HepG2 (cell line): ENCODE data around the gene CES3. TPM values are rescaled to one million over a fixed set of nuclear protein-coding genes. Genes with fewer than 3 reads are reported as not detected.

Experiments
- ATAD3A ChIP-seq: sonication (generic); formaldehyde crosslinking; IDR thresholded peaks from 2 replicates; pipeline ENCODE4 v1.4.0; 2020; ENCODE audit warnings: missing genetic modification reagents
- CHD4 ChIP-seq: fragments of 200-600 bp; sonication (generic); IDR thresholded peaks from 2 replicates; pipeline ENCODE4 v1.7.0; 2017; ENCODE audit warnings: mild to moderate bottlenecking, low read length, borderline replicate concordance
- DMAP1 ChIP-seq: IDR thresholded peaks from 2 replicates; pipeline ENCODE4 v1.6.1; 2016
- KLF6 ChIP-seq: IDR thresholded peaks from 2 replicates; pipeline ENCODE4 v1.8.0; 2016; ENCODE audit warnings: missing biosample characterization, missing genetic modification reagents
- MTA3 ChIP-seq: sonication (generic); formaldehyde crosslinking; IDR thresholded peaks from 2 replicates; pipeline ENCODE4 v1.4.0; 2020; ENCODE audit warnings: missing genetic modification reagents
- NCOR1 ChIP-seq: fragments of 200-600 bp; sonication (generic); IDR thresholded peaks from 2 replicates; pipeline ENCODE4 v1.7.0; 2017; ENCODE audit warnings: antibody characterized with exemption, low read length, borderline replicate concordance
- PITX1 ChIP-seq: sonication (generic); formaldehyde crosslinking; IDR thresholded peaks from 2 replicates; pipeline ENCODE4 v1.5.1; 2020; ENCODE audit warnings: mild to moderate bottlenecking, missing genetic modification reagents
- PLRG1 ChIP-seq: fragments of 450-650 bp; conservative IDR thresholded peaks from 2 replicates; pipeline ENCODE4 v1.6.1; 2016
- POLR2AphosphoS2 ChIP-seq: IDR thresholded peaks from 2 replicates; pipeline ENCODE4 v1.6.1; 2011; ENCODE audit warnings: low read depth, low read length, improper control_type of control experiment
- SMAD1 ChIP-seq: sonication (generic); formaldehyde crosslinking; IDR thresholded peaks from 2 replicates; pipeline ENCODE4 v1.4.0; 2020; ENCODE audit warnings: missing genetic modification reagents, low read depth, mild to moderate bottlenecking, borderline replicate concordance
- SMAD9 ChIP-seq: sonication (generic); formaldehyde crosslinking; IDR thresholded peaks from 2 replicates; pipeline ENCODE4 v1.5.1; 2020; ENCODE audit warnings: mild to moderate bottlenecking, missing genetic modification reagents
- SMYD3 ChIP-seq: sonication (generic); formaldehyde crosslinking; IDR thresholded peaks from 2 replicates; pipeline ENCODE4 v1.8.1; 2023; ENCODE audit warnings: mild to moderate bottlenecking, missing genetic modification reagents
- ZFP90 ChIP-seq: sonication (generic); formaldehyde crosslinking; IDR thresholded peaks from 2 replicates; pipeline ENCODE4 v1.8.0; 2022; ENCODE audit warnings: missing genetic modification reagents, mild to moderate bottlenecking, inconsistent platforms, borderline replicate concordance
- ZNF382 ChIP-seq: sonication (generic); formaldehyde crosslinking; IDR thresholded peaks from 2 replicates; pipeline ENCODE4 v1.5.0; 2020; ENCODE audit warnings: missing genetic modification reagents, mild to moderate bottlenecking, borderline replicate concordance
- ZNF468 ChIP-seq: sonication (generic); formaldehyde crosslinking; IDR thresholded peaks from 2 replicates; pipeline ENCODE4 v1.8.0; 2022; ENCODE audit warnings: mild to moderate bottlenecking, moderate library complexity, missing genetic modification reagents
- ZNF549 ChIP-seq: sonication (generic); formaldehyde crosslinking; IDR thresholded peaks from 2 replicates; pipeline ENCODE4 v1.5.0; 2020; ENCODE audit warnings: missing genetic modification reagents
- ZNF75D ChIP-seq: sonication (generic); formaldehyde crosslinking; IDR thresholded peaks from 2 replicates; pipeline ENCODE4 v1.8.1; 2023; ENCODE audit warnings: missing genetic modification reagents, mild to moderate bottlenecking, borderline replicate concordance
- polyA plus RNA-seq, 8 experiments: library from polyadenylated mRNA; depleted of rRNA in 3 of 8; stranded (reverse) in 7 of 8; unstranded in 1 of 8; fragments of >200 nt; fragmentation: Illumina TruSeq in 4 of 8; extraction: Trizol in 4 of 8; gene quantifications; 2 replicates each; pipeline versions ENCODE4 v1.2.1 to v1.2.3, GENCODE V29; 2011 to 2016; ENCODE audit warnings: low read depth in 4 of 8, missing spikeins in 1 of 8, mixed read lengths in 1 of 8; ENCODE audit not compliant: insufficient read depth in 1 of 8
- total RNA-seq, 5 experiments: library from RNA; depleted of rRNA; stranded (reverse); fragments of >200 nt; fragmentation: Illumina TruSeq; extraction: Trizol; gene quantifications; 2 replicates each; pipeline ENCODE4 v1.2.3, GENCODE V29; 2016; ENCODE audit warnings: low read depth in 1 of 5
- TF ChIP-seq, protein P1 (sequence below): sonication (generic); formaldehyde crosslinking; IDR thresholded peaks from 2 replicates; pipeline ENCODE4 v1.5.0; 2020; ENCODE audit warnings: missing genetic modification reagents
- TF ChIP-seq, protein P2 (sequence below): sonication (generic); formaldehyde crosslinking; IDR thresholded peaks from 2 replicates; pipeline ENCODE4 v1.4.0; 2020; ENCODE audit warnings: mild to moderate bottlenecking, missing genetic modification reagents
- TF ChIP-seq, protein P3 (sequence below): sonication (generic); formaldehyde crosslinking; IDR thresholded peaks from 2 replicates; pipeline ENCODE4 v1.5.1; 2020; ENCODE audit warnings: missing genetic modification reagents, mild to moderate bottlenecking, borderline replicate concordance
- TF ChIP-seq, protein P4 (sequence below), 2 experiments: fragments of 450-650 bp in 1 of 2; sonication (generic) in 1 of 2; formaldehyde crosslinking; IDR thresholded peaks; 2 replicates each; pipeline versions ENCODE4 v1.5.0 to v1.8.0; 2020 to 2022; ENCODE audit warnings: mild to moderate bottlenecking in 1 of 2, missing genetic modification reagents in 1 of 2

The CES3 gene
- total and polyA plus RNA-seq, 2 of the 13 experiments (the other 11 are each of a cell fraction or from before 2014, with no cell fraction given), result 6.6 to 17.4 TPM

DNA sequence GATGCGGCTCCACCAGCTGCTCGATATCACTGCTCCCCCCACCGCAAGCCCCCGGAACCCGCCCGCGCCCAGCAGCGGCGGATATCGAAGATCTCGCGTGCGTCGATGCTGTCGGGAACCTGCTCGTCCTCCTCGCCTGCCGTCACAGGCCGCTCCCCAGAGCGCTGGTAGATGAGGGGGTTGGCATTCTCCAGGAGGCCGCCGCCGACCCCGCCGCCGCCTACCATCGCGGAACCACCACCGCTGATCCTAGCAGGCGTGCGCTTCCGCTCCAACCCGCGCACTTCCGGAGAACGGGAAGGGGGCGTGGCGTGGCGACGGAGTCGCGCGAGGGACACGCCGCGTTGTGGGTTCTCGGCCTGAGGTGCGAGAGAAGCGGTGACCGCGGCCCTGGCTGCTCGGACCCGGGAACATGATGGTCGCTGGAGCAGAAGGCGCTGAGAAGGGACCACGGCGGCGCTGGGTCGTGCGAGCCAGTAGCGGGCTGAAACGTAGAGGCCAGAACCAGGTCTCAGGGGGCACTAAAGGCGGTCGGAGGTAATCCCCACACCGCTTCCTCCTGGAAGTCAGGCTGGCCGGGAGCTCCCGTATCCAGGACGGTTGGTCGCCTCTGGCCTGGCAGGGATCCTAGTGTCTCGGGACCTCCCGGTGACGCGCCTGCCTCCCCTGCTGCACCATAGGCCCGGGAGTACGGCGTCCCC is 26.8 kb upstream of the CES3 start, which contains the start of gene CIAO2B (continued):
- peak; percentile 97; the same call in 1 of the 2 replicates for TF ChIP-seq SMAD1
- no peak for TF ChIP-seq MTA3 (CRISPR knock-in tag)
- TF ChIP-seq, protein P1, sequence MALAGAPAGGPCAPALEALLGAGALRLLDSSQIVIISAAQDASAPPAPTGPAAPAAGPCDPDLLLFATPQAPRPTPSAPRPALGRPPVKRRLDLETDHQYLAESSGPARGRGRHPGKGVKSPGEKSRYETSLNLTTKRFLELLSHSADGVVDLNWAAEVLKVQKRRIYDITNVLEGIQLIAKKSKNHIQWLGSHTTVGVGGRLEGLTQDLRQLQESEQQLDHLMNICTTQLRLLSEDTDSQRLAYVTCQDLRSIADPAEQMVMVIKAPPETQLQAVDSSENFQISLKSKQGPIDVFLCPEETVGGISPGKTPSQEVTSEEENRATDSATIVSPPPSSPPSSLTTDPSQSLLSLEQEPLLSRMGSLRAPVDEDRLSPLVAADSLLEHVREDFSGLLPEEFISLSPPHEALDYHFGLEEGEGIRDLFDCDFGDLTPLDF, result peak; percentile 48; the same call in 1 of the 2 replicates
- TF ChIP-seq PITX1 (CRISPR knock-in tag), result peak; percentile 94
- TF ChIP-seq CHD4, result no peak
- no peak for TF ChIP-seq POLR2AphosphoS2
- no peak for TF ChIP-seq ATAD3A (CRISPR knock-in tag)
- TF ChIP-seq NCOR1, result no peak; the same call in 1 of the 2 replicates
- TF ChIP-seq KLF6 (CRISPR knock-in tag), result peak; percentile 98
- no peak; the same call in 1 of the 2 replicates for TF ChIP-seq SMYD3 (CRISPR knock-in tag)
- TF ChIP-seq SMAD9 (CRISPR knock-in tag), result no peak
- TF ChIP-seq, protein P2, sequence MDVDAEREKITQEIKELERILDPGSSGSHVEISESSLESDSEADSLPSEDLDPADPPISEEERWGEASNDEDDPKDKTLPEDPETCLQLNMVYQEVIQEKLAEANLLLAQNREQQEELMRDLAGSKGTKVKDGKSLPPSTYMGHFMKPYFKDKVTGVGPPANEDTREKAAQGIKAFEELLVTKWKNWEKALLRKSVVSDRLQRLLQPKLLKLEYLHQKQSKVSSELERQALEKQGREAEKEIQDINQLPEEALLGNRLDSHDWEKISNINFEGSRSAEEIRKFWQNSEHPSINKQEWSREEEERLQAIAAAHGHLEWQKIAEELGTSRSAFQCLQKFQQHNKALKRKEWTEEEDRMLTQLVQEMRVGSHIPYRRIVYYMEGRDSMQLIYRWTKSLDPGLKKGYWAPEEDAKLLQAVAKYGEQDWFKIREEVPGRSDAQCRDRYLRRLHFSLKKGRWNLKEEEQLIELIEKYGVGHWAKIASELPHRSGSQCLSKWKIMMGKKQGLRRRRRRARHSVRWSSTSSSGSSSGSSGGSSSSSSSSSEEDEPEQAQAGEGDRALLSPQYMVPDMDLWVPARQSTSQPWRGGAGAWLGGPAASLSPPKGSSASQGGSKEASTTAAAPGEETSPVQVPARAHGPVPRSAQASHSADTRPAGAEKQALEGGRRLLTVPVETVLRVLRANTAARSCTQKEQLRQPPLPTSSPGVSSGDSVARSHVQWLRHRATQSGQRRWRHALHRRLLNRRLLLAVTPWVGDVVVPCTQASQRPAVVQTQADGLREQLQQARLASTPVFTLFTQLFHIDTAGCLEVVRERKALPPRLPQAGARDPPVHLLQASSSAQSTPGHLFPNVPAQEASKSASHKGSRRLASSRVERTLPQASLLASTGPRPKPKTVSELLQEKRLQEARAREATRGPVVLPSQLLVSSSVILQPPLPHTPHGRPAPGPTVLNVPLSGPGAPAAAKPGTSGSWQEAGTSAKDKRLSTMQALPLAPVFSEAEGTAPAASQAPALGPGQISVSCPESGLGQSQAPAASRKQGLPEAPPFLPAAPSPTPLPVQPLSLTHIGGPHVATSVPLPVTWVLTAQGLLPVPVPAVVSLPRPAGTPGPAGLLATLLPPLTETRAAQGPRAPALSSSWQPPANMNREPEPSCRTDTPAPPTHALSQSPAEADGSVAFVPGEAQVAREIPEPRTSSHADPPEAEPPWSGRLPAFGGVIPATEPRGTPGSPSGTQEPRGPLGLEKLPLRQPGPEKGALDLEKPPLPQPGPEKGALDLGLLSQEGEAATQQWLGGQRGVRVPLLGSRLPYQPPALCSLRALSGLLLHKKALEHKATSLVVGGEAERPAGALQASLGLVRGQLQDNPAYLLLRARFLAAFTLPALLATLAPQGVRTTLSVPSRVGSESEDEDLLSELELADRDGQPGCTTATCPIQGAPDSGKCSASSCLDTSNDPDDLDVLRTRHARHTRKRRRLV (CRISPR knock-in tag), result peak; percentile 86
- no peak for TF ChIP-seq ZNF382 (CRISPR knock-in tag)
- TF ChIP-seq ZNF549 (CRISPR knock-in tag), result no peak
- TF ChIP-seq, protein P3, sequence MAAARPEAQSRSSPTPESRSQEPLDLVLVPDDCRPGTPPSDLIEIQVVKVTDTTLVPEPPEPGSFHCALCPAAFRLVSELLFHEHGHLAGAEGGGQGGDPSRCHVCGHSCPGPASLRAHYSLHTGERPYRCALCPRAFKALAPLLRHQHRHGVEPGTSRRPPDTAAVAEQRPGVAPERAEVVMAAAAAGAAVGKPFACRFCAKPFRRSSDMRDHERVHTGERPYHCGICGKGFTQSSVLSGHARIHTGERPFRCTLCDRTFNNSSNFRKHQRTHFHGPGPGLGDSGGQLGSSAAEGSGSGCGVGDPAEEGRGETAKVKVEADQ (CRISPR knock-in tag), result no peak; the same call in 1 of the 2 replicates
- peak; percentile 90; the same call in 1 of the 2 replicates for TF ChIP-seq DMAP1
- TF ChIP-seq, protein P4, sequence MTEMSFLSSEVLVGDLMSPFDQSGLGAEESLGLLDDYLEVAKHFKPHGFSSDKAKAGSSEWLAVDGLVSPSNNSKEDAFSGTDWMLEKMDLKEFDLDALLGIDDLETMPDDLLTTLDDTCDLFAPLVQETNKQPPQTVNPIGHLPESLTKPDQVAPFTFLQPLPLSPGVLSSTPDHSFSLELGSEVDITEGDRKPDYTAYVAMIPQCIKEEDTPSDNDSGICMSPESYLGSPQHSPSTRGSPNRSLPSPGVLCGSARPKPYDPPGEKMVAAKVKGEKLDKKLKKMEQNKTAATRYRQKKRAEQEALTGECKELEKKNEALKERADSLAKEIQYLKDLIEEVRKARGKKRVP (CRISPR knock-in tag; IDR thresholded peaks at IDR 0.05), result no peak; a peak in 1 of 4 replicates
- peak; percentile 97 for TF ChIP-seq ZFP90 (CRISPR knock-in tag)
- TF ChIP-seq ZNF75D, result no peak
- no peak for TF ChIP-seq ZNF468
- no peak for TF ChIP-seq PLRG1
